ENCODE results near the gene SMTN.

SMTN gene

GRCh38 chr22:31140746-31141145 is 59.6 kb downstream of the SMTN start:
- intact Hi-C loops (cut with DNase I): no loop called here

GRCh38 chr22:31141551-31141950 is 60.4 kb downstream of the SMTN start:
- intact Hi-C loops (cut with DNase I): no loop called here
- no peak for DNase-seq

More at GRCh38 chr22:31140746-31141145, 59.6 kb downstream of the SMTN start:
- peak in 1 of 10 donors; percentile 65 for DNase-seq

GRCh38 chr22:31142285-31142684 is 61.2 kb downstream of the SMTN start:
- intact Hi-C loops (cut with DNase I): no loop called here

GRCh38 chr22:31143038-31143437 is 61.9 kb downstream of the SMTN start:
- intact Hi-C loops (cut with DNase I): no loop called here
- DNase-seq: no peak

More at GRCh38 chr22:31142285-31142684, 61.2 kb downstream of the SMTN start:
- no peak for DNase-seq

- DNase-seq: peak in 2 of 10 donors; percentile 33 to 60
- intact Hi-C loops (cut with DNase I): no loop called here
Measured at GRCh38 chr22:31143537-31143936, 62.4 kb downstream of the SMTN start.

- no peak for DNase-seq
- intact Hi-C loops (cut with DNase I): no loop called here
Measured at GRCh38 chr22:31144223-31144622, 63.1 kb downstream of the SMTN start.

- intact Hi-C loops (cut with DNase I): loop anchor here (2.0 to 5.0 kb wide), 3 partner anchors 41 to 201 kb away; partner anchors contain the start of gene SELENOM
- no peak for DNase-seq
Measured at GRCh38 chr22:31148488-31148887, 67.4 kb downstream of the SMTN start.

- intact Hi-C loops (cut with DNase I): loop anchor here (2.0 to 5.0 kb wide), 3 partner anchors 42 to 202 kb away; partner anchors contain the start of gene SELENOM
Measured at GRCh38 chr22:31148953-31149627, 68.0 kb downstream of the SMTN start.

GRCh38 chr22:31150615-31151014 is 69.5 kb downstream of the SMTN start:
- intact Hi-C loops (cut with DNase I): no loop called here
- no peak for DNase-seq

More at GRCh38 chr22:31148953-31149627, 68.0 kb downstream of the SMTN start:
- peak in 9 of 10 donors; percentile 52 to 95 (median 72) for DNase-seq

GRCh38 chr22:31151872-31152271 is 70.8 kb downstream of the SMTN start:
- intact Hi-C loops (cut with DNase I): no loop called here
- DNase-seq: no peak

GRCh38 chr22:31153357-31153756 is 72.2 kb downstream of the SMTN start:
- intact Hi-C loops (cut with DNase I): no loop called here

More at GRCh38 chr22:31153357-31153756, 72.2 kb downstream of the SMTN start:
- peak in 1 of 10 donors; percentile 47 for DNase-seq

Data from posterior cingulate gyrus (tissue), 11 donors.